Measurements from ENCODE around the gene NEUROD6. TPM values are rescaled to one million over a fixed set of nuclear protein-coding genes. Genes with fewer than 3 reads are reported as not detected.

The NEUROD6 gene
- polyA plus RNA-seq, 1 donor from 2014 or later, result not detected

- Histone ChIP-seq H3K36me3 (ENCODE audit: insufficient read depth, low read length) (no peaks in the 10 kb centered on the region), H3F3A (ENCODE audit: insufficient read depth, low read length, poor library complexity, severe bottlenecking) (no peaks in the 10 kb centered on the region), H3K79me2 (replicated peaks; ENCODE audit: insufficient read depth, low read length) (no peaks in the 10 kb centered on the region), H3K9me2 (ENCODE audit: insufficient read depth, low read length) (no peaks in the 10 kb centered on the region), H3K9ac (ENCODE audit: low read length) (no peak overlapping the region), H3K4me3 (ENCODE audit: low read length) (no peak overlapping the region), H3K27ac (ENCODE audit: low read length) (no peak overlapping the region), H2AFZ (ENCODE audit: low read depth, low read length) (no peak overlapping the region), H3K9me3 (ENCODE audit: low read length) (no peaks in the 10 kb centered on the region), H4K20me1 (ENCODE audit: insufficient read depth) (no peaks in the 10 kb centered on the region), H3K4me2 (ENCODE audit: low read length) (no peak overlapping the region), H3K27me3 (ENCODE audit: insufficient read depth, low read depth, low read length) (no peaks in the 10 kb centered on the region)
- TF ChIP-seq SMC3 (conservative IDR thresholded peaks at IDR 0.05; ENCODE audit: poor library complexity) (no peak), MXI1 (conservative IDR thresholded peaks at IDR 0.05; ENCODE audit: poor library complexity, severe bottlenecking) (no peak)
Observed at GRCh38 chr7:31382722-31383121, 42.2 kb upstream of the NEUROD6 start.

GRCh38 chr7:31373337-31374289 is 33.1 kb upstream of the NEUROD6 start:
- Histone ChIP-seq H3K9me3 (ENCODE audit: low read length) (no peaks in the 10 kb centered on the region), H3K9ac (ENCODE audit: low read length) (no peak overlapping the region), H3F3A (ENCODE audit: insufficient read depth, low read length, poor library complexity, severe bottlenecking) (no peaks in the 10 kb centered on the region), H3K4me3 (ENCODE audit: low read length) (no peak overlapping the region), H3K36me3 (ENCODE audit: insufficient read depth, low read length) (no peaks in the 10 kb centered on the region), H4K20me1 (ENCODE audit: insufficient read depth) (no peaks in the 10 kb centered on the region), H3K4me2 (ENCODE audit: low read length) (no peak overlapping the region), H3K27ac (ENCODE audit: low read length) (no peak overlapping the region), H3K27me3 (ENCODE audit: insufficient read depth, low read depth, low read length) (no peaks in the 10 kb centered on the region), H3K9me2 (ENCODE audit: insufficient read depth, low read length) (no peaks in the 10 kb centered on the region), H3K79me2 (replicated peaks; ENCODE audit: insufficient read depth, low read length) (no peaks in the 10 kb centered on the region), H2AFZ (ENCODE audit: low read depth, low read length) (no peak overlapping the region)
- TF ChIP-seq POLR2AphosphoS5 (IDR thresholded peaks at IDR 0.05) (no peak), CTCF (IDR thresholded peaks at IDR 0.05; ENCODE audit: poor library complexity, severe bottlenecking) (peak; percentile 38), RAD21 (conservative IDR thresholded peaks at IDR 0.05) (peak; percentile 22), TAF1 (IDR thresholded peaks at IDR 0.05; ENCODE audit: low read depth) (no peak)

GRCh38 chr7:31372231-31372959 is 31.9 kb upstream of the NEUROD6 start:
- Histone ChIP-seq H3K9me2 (ENCODE audit: insufficient read depth, low read length) (no peaks in the 10 kb centered on the region), H3K36me3 (ENCODE audit: insufficient read depth, low read length) (no peaks in the 10 kb centered on the region), H3K9me3 (ENCODE audit: low read length) (no peaks in the 10 kb centered on the region), H4K20me1 (ENCODE audit: insufficient read depth) (no peaks in the 10 kb centered on the region), H3K4me2 (ENCODE audit: low read length) (no peak overlapping the region), H3F3A (ENCODE audit: insufficient read depth, low read length, poor library complexity, severe bottlenecking) (no peaks in the 10 kb centered on the region), H3K9ac (ENCODE audit: low read length) (no peak overlapping the region), H3K27me3 (ENCODE audit: insufficient read depth, low read depth, low read length) (no peaks in the 10 kb centered on the region), H2AFZ (ENCODE audit: low read depth, low read length) (no peak overlapping the region), H3K79me2 (replicated peaks; ENCODE audit: insufficient read depth, low read length) (no peaks in the 10 kb centered on the region), H3K4me3 (ENCODE audit: low read length) (no peak overlapping the region), H3K27ac (ENCODE audit: low read length) (no peak overlapping the region)
- TF ChIP-seq REST (IDR thresholded peaks at IDR 0.05; ENCODE audit: borderline replicate concordance) (no peak), EP300 (conservative IDR thresholded peaks at IDR 0.05; ENCODE audit: poor library complexity, severe bottlenecking) (no peak), CTCF (IDR thresholded peaks at IDR 0.05; ENCODE audit: poor library complexity, severe bottlenecking) (no peak), EZH2 (IDR thresholded peaks at IDR 0.05; ENCODE audit: borderline replicate concordance, insufficient read depth, low read length, poor library complexity, severe bottlenecking) (no peak), TAF1 (IDR thresholded peaks at IDR 0.05; ENCODE audit: low read depth) (no peak), MXI1 (conservative IDR thresholded peaks at IDR 0.05; ENCODE audit: poor library complexity, severe bottlenecking) (no peak), RAD21 (conservative IDR thresholded peaks at IDR 0.05) (no peak), POLR2AphosphoS5 (IDR thresholded peaks at IDR 0.05) (no peak), SMC3 (conservative IDR thresholded peaks at IDR 0.05; ENCODE audit: poor library complexity) (no peak)
